Peyer's patch (tissue), 4 donors: ENCODE results near the gene OPRD1. TPM values are rescaled to one million over a fixed set of nuclear protein-coding genes. Genes with fewer than 3 reads are reported as not detected.

Experiments used
- DNase-seq, 3 donors: peaks; one replicate each; pipeline ENCODE4 v3.0.0-alpha.2; 2017 to 2019
- H3K27ac ChIP-seq, 4 donors: fragments of 200-600 bp; sonication (generic); one replicate each; pipeline ENCODE4 v1.5.1; 2016 to 2019
- H3K27me3 ChIP-seq, 2 donors: fragments of 200-600 bp; sonication (generic); one replicate each; pipeline ENCODE4 v1.5.1; 2019
- H3K36me3 ChIP-seq, 3 donors: fragments of 200-600 bp; sonication (generic); one replicate each; pipeline ENCODE4 v1.5.1; 2016 to 2019
- H3K4me1 ChIP-seq, 4 donors: fragments of 200-600 bp; sonication (generic); one replicate each; pipeline ENCODE4 v1.5.1; 2016 to 2019
- H3K4me3 ChIP-seq, 4 donors: fragments of 200-600 bp; sonication (generic); 1 replicate in 3 of 4; 2 replicates in 1 of 4; pipeline ENCODE4 v1.5.1; 2016 to 2019; ENCODE audit warnings: mild to moderate bottlenecking in 1 of 4
- H3K9me3 ChIP-seq, 4 donors: fragments of 200-600 bp; sonication (generic); one replicate each; pipeline ENCODE4 v1.5.1; 2016 to 2019; ENCODE audit warnings: mild to moderate bottlenecking in 1 of 4
- CTCF ChIP-seq, 6 experiments: fragments of 450-650 bp in 4 of 6; fragments of 200-600 bp in 2 of 6; sonication (generic) in 1 of 6; IDR thresholded peaks; one replicate each; pipeline ENCODE4 v1.5.1; 2017 to 2019; ENCODE audit warnings: antibody characterized with exemption in 6 of 6, mild to moderate bottlenecking in 3 of 6, moderate library complexity in 1 of 6
- POLR2A ChIP-seq, 2 donors: fragments of 450-650 bp; IDR thresholded peaks; one replicate each; pipeline ENCODE4 v1.5.1; 2017; ENCODE audit warnings: antibody characterized with exemption in 2 of 2, mild to moderate bottlenecking in 2 of 2, moderate library complexity in 2 of 2
- total RNA-seq, 4 donors: library from RNA; depleted of rRNA; stranded (reverse); fragments of >200 nt; gene quantifications; one replicate each; pipeline ENCODE4 v1.1.0, GENCODE V29; 2016

Gene OPRD1
- total RNA-seq, 4 donors from 2014 or later: 0.18 TPM; not detected in 3

- no peak for DNase-seq
- Histone ChIP-seq H3K9me3 (no peaks in the 10 kb centered on the region), H3K27me3 (no peaks in the 10 kb centered on the region), H3K27ac (no peak overlapping the region), H3K36me3 (no peaks in the 10 kb centered on the region), H3K4me1 (no peaks in the 10 kb centered on the region), H3K4me3 (no peak overlapping the region)
- TF ChIP-seq POLR2A (IDR thresholded peaks at IDR 0.05): no peak
- no peak for TF ChIP-seq CTCF (IDR thresholded peaks at IDR 0.05)
Measured at GRCh38 chr1:28796352-28797211, 15.4 kb upstream of the OPRD1 start.

- no peak overlapping the region for H3K27ac ChIP-seq
- H3K4me1 ChIP-seq: no peaks in the 10 kb centered on the region
- no peaks in the 10 kb centered on the region for H3K27me3 ChIP-seq
- H3K9me3 ChIP-seq: no peaks in the 10 kb centered on the region
- H3K4me3 ChIP-seq: no peak overlapping the region
- TF ChIP-seq CTCF (IDR thresholded peaks at IDR 0.05) (no peak), POLR2A (IDR thresholded peaks at IDR 0.05) (no peak)
- H3K36me3 ChIP-seq: no peaks in the 10 kb centered on the region
- DNase-seq: no peak
Measured at GRCh38 chr1:28800324-28800723, 11.6 kb upstream of the OPRD1 start.

- Histone ChIP-seq H3K4me3 (no peak overlapping the region), H3K27ac (no peak overlapping the region), H3K36me3 (no peaks in the 10 kb centered on the region), H3K27me3 (no peaks in the 10 kb centered on the region), H3K9me3 (no peaks in the 10 kb centered on the region), H3K4me1 (no peaks in the 10 kb centered on the region)
- DNase-seq: no peak
- no peak for TF ChIP-seq POLR2A (IDR thresholded peaks at IDR 0.05)
- no peak for TF ChIP-seq CTCF (IDR thresholded peaks at IDR 0.05)
Measured at GRCh38 chr1:28801461-28801860, 10.5 kb upstream of the OPRD1 start.

GRCh38 chr1:28803051-28803450, 8.9 kb upstream of the OPRD1 start:
- Histone ChIP-seq H3K4me1 (no peaks in the 10 kb centered on the region), H3K9me3 (no peaks in the 10 kb centered on the region), H3K27me3 (no peaks in the 10 kb centered on the region), H3K36me3 (no peaks in the 10 kb centered on the region), H3K4me3 (no peak overlapping the region), H3K27ac (no peak overlapping the region)
- DNase-seq: no peak
- TF ChIP-seq POLR2A (IDR thresholded peaks at IDR 0.05): no peak
- TF ChIP-seq CTCF (IDR thresholded peaks at IDR 0.05): no peak

GRCh38 chr1:28803662-28804061, 8.3 kb upstream of the OPRD1 start:
- H3K27me3 ChIP-seq: no peaks in the 10 kb centered on the region
- no peak for TF ChIP-seq CTCF (IDR thresholded peaks at IDR 0.05)
- H3K4me3 ChIP-seq: no peak overlapping the region
- no peaks in the 10 kb centered on the region for H3K36me3 ChIP-seq
- no peak overlapping the region for H3K27ac ChIP-seq
- DNase-seq: no peak
- no peaks in the 10 kb centered on the region for H3K4me1 ChIP-seq
- no peaks in the 10 kb centered on the region for H3K9me3 ChIP-seq
